Omental fat pad (tissue), 4 donors: ENCODE data around the gene ARPP19. TPM values are rescaled to one million over a fixed set of nuclear protein-coding genes. Genes with fewer than 3 reads are reported as not detected.

Experiments used
- ATAC-seq: fragments of 150-250 bp; one replicate; pipeline ENCODE4 v1.9.1; 2016; ENCODE audit warnings: mild to moderate bottlenecking, moderate library complexity; ENCODE audit not compliant: low FRiP score
- DNase-seq: peaks from one replicate; pipeline ENCODE4 v3.0.0-alpha.2; 2019; ENCODE audit warnings: low spot score
- total RNA-seq, 4 donors: library from RNA; depleted of rRNA; stranded (reverse); fragments of >200 nt; gene quantifications; one replicate each; pipeline ENCODE4 v1.1.0, GENCODE V29; 2016
- TF ChIP-seq, protein P1 (sequence below), 3 donors: fragments of 450-650 bp; IDR thresholded peaks; one replicate each; pipeline ENCODE4 v1.5.1; 2016 to 2017; ENCODE audit warnings: antibody characterized with exemption in 3 of 3, mild to moderate bottlenecking in 3 of 3, moderate library complexity in 2 of 3

The ARPP19 gene
- total RNA-seq, 4 donors from 2014 or later: 105 to 144 (median 131) TPM

DNA sequence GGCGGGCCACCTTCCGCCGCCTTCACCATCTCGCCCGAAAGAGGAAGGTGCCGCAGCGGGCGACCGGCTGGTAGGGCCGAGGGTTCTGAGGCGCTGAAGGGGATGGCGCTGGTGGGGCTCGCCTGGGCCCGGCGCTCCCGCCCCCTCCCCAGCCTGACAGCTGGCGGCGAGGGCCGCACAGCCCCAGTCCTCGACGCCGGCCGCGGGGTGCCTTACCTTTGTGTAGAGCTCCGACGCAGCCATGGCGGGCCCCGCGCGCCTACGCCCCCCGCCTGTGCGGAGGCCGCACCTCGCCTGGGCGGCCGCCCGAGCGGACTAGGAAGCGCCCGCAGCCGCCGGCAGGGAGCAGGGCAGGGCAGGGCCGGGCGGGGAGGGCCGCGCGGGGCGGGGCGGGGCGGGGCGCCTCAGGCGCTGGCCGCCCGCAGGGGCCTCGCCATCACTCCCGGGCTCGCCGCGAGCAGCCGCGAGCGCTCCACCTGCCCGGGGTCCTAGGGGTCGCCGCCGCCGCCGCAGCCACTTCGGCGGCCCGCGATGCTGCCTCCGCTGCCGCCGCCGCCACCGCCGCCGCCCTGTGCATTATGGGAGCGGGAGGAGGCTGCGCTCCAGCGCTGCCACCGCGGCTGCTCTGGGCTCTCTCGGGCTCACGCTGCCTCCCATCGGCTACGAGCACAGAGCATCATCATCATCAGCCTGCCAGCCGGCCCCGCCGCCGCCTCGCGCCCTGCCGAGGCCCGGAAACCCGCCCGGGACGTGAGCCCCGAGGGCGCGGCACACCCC lies 40.1 kb downstream of the ARPP19 start, which contains the start of gene MYO5A:
MYO5A (minus strand) TSS at position 317 of the 777 bp plus-strand sequence; CDS start at position 243, 74 bp downstream.
- DNase-seq (no peak), ATAC-seq (peak; percentile 95)
- TF ChIP-seq, protein P1, sequence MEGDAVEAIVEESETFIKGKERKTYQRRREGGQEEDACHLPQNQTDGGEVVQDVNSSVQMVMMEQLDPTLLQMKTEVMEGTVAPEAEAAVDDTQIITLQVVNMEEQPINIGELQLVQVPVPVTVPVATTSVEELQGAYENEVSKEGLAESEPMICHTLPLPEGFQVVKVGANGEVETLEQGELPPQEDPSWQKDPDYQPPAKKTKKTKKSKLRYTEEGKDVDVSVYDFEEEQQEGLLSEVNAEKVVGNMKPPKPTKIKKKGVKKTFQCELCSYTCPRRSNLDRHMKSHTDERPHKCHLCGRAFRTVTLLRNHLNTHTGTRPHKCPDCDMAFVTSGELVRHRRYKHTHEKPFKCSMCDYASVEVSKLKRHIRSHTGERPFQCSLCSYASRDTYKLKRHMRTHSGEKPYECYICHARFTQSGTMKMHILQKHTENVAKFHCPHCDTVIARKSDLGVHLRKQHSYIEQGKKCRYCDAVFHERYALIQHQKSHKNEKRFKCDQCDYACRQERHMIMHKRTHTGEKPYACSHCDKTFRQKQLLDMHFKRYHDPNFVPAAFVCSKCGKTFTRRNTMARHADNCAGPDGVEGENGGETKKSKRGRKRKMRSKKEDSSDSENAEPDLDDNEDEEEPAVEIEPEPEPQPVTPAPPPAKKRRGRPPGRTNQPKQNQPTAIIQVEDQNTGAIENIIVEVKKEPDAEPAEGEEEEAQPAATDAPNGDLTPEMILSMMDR (IDR thresholded peaks at IDR 0.05): no peak

DNA sequence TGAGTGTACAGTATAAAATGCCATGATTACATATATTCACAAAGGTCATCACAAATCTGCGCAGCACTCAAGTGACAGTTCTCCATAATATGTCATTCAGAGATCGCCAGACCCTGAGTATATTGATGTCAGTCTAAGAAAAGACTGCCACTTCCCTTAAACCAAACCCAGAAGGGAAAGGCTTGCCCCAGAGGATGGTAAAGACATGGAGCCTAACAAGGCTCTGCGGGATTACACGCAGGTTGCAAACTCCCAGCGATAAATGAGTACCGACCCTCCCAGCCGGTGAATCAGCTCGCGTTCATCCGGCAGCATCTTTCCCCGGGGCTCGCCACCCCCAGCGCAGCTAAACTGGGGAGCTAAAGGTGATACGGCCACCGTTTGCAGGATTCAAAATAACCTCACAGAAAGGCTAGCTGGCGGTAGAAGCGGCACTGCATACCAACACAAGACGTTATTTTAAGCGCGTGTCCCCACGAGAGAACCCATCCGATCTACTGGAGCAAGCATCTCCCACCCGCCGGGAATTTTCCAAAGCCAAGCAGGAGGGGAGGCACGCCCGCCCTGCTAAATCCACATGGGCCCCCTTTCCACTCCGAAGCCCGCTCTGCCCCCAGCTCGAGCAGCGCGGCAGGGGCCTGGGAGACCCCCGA lies 40.8 kb downstream of the ARPP19 start:
- no peak for DNase-seq
- TF ChIP-seq, protein P1 (IDR thresholded peaks at IDR 0.05): no peak

DNA sequence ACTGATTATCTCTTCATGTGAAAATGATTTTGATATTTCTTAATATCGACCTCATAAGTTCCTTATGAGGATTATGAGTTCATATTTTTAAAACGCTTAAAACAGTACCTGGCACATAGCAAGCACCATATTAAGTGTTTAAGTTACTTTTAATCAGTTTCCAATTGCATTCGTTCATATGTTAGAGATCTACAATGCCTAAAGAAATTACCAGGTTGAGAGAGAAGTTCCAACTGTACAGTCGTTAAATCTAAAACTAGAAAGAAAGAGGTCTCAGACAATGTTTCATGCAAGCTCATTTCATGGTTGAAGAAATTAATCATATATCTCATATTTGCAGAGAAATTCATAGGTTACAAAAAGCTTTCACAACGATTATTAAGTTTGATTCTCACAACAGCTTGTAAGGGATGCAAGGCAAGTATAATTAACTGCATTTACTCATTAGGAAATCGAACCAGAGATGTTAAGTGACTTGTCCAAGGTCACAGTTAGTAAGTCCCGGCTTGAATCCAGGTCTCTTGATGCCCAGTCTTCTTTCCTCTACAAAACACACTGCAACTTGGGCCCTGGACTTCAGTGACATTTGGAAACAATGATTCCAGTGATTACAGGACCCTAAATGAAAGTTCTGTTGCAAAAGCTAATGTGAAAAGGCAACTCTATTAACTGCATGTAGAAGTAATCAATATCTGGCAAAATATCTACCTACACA lies 41.5 kb downstream of the ARPP19 start:
- DNase-seq: no peak
- no peak for ATAC-seq
- TF ChIP-seq, protein P1 (IDR thresholded peaks at IDR 0.05): no peak

More for the DNA sequence above, 40.8 kb downstream of the ARPP19 start:
- peak; percentile 34 for ATAC-seq

DNA sequence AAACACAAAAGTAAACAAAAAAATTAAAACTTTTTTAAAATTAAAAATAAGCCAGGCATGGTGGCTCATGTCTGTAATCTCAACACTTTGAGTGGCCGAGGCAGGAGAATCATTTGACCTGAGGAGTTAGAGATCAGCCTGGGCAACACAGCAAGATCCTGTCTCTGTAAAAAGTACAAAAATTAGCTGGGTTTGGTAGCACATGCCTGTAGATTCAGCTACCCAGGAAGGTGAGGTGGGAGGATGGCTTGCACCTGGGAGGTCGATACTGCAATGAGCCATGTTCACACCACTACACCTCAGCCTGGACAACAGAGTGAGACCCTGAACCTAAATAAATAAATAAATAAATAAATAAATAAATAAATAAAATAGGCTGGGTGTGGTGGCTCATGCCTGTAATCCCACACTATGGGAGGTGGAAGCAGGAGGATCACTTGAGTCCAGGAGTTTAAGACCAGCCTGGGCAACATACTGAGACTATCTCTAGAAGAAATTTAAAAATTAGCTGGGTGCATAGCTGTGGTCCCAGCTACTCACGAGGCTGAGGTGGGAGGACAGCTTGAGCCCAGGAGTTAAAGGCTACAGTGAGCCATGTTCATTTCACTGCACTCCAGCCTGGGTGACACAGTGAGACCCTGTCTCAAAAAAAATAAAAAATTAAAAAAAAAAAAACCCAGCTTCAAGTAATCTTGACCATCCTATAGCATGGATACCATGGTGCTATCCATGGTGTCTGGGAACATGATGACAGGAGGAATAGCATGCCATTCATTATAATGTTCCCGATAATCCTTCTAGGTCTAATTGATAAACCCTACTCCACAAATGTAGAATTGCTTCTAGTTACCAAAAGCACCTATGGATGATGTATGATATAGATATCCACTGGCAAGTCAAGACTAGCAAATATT lies 44.4 kb downstream of the ARPP19 start:
- TF ChIP-seq, protein P1 (IDR thresholded peaks at IDR 0.05): no peak
- DNase-seq (no peak), ATAC-seq (no peak)

DNA sequence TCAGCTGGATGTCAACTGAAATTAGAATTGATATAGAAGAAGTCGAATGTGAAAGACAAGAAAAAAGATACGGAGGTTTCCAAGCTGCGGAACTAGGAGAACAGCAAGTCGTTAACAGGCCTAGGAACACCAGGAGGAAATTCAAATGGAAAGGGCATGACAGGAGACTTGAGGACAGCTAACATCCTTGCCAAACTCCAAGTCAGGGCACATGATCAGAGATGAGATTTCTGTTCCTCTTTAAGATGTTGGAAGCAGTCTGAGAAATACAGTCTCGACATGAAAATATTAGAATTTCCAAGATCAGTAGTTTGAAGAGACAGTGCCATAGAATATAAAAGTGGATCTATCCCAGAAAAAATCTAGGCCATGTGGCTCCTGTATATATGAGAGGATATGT lies 45.2 kb downstream of the ARPP19 start:
- DNase-seq (no peak), ATAC-seq (no peak)
- TF ChIP-seq, protein P1 (IDR thresholded peaks at IDR 0.05): no peak

GRCh38 chr15:52523192-52523591 lies 45.6 kb downstream of the ARPP19 start:
- no peak for ATAC-seq
- TF ChIP-seq, protein P1 (IDR thresholded peaks at IDR 0.05): no peak
- no peak for DNase-seq
